Measurements from ENCODE around the gene METRN. TPM values are rescaled to one million over a fixed set of nuclear protein-coding genes. Genes with fewer than 3 reads are reported as not detected.

Gene METRN
- 30.9 and 33.3 TPM in 2 replicates for total RNA-seq

GRCh38 chr16:714558-715476 lies at the start of gene METRN:
Gene METRN, plus strand, starts transcription at chr16:715118. Its CDS starts 172 bp downstream, at chr16:715290.
- peak within 1 kb of the TSS; percentile 72 for H2AFZ ChIP-seq (ENCODE audit: low read length)

GRCh38 chr16:666572-666971 lies 48.3 kb upstream of the METRN start:
- H4K20me1 ChIP-seq (ENCODE audit: insufficient read depth, low read length), result peaks cover 20% of the 10 kb centered on the region
- no peak overlapping the region for H2AFZ ChIP-seq (ENCODE audit: low read length)
- no peaks in the 10 kb centered on the region for H3K27me3 ChIP-seq (ENCODE audit: insufficient read depth, low read length)
- peaks cover 35% of the 10 kb centered on the region for H3K79me2 ChIP-seq (ENCODE audit: insufficient read depth, low read length)
- no peak overlapping the region for H3K4me2 ChIP-seq (ENCODE audit: insufficient read depth, low read length)
- no peak overlapping the region for H3K4me3 ChIP-seq (ENCODE audit: insufficient read depth, low read length)
- H3K9me3 ChIP-seq (ENCODE audit: low read depth, low read length), result no peaks in the 10 kb centered on the region
- H3K27ac ChIP-seq (ENCODE audit: low read depth, low read length), result no peak overlapping the region
- peaks cover 10% of the 10 kb centered on the region for H3K4me1 ChIP-seq (ENCODE audit: insufficient read depth, low read length)
- H3K36me3 ChIP-seq (ENCODE audit: insufficient read depth, low read length), result peaks cover 20% of the 10 kb centered on the region
- TF ChIP-seq CTCF (IDR thresholded peaks at IDR 0.05; ENCODE audit: extremely low read depth, low read depth, low read length), result no peak
- DNase-seq (ENCODE audit: insufficient read length, low spot score, missing footprints), result no peak

More at GRCh38 chr16:714558-715476, at the start of gene METRN:
- no peak for TF ChIP-seq CTCF (IDR thresholded peaks at IDR 0.05; ENCODE audit: extremely low read depth, low read depth, low read length)
- Histone ChIP-seq H3K4me3 (ENCODE audit: insufficient read depth, low read length) (peak within 1 kb of the TSS; percentile 73), H3K4me1 (ENCODE audit: insufficient read depth, low read length) (peaks cover 16% of the 10 kb centered on the region), H3K79me2 (ENCODE audit: insufficient read depth, low read length) (peaks cover 6% of the 10 kb centered on the region), H3K9me3 (ENCODE audit: low read depth, low read length) (no peaks in the 10 kb centered on the region), H3K36me3 (ENCODE audit: insufficient read depth, low read length) (no peaks in the 10 kb centered on the region), H3K27me3 (ENCODE audit: insufficient read depth, low read length) (peaks cover 7% of the 10 kb centered on the region), H3K27ac (ENCODE audit: low read depth, low read length) (no peak within 1 kb of the TSS), H4K20me1 (ENCODE audit: insufficient read depth, low read length) (peaks cover 7% of the 10 kb centered on the region), H3K4me2 (ENCODE audit: insufficient read depth, low read length) (peak within 1 kb of the TSS; percentile 80)
- DNase-seq (ENCODE audit: insufficient read length, low spot score, missing footprints), result peak; percentile 100

GRCh38 chr16:667113-667779 lies 47.7 kb upstream of the METRN start:
- H4K20me1 ChIP-seq (ENCODE audit: insufficient read depth, low read length), result peaks cover 21% of the 10 kb centered on the region
- peaks cover 10% of the 10 kb centered on the region for H3K4me1 ChIP-seq (ENCODE audit: insufficient read depth, low read length)
- H3K4me2 ChIP-seq (ENCODE audit: insufficient read depth, low read length), result no peak overlapping the region
- H3K27ac ChIP-seq (ENCODE audit: low read depth, low read length), result peak overlapping the region; percentile 37
- H3K79me2 ChIP-seq (ENCODE audit: insufficient read depth, low read length), result peaks cover 35% of the 10 kb centered on the region
- no peak for DNase-seq (ENCODE audit: insufficient read length, low spot score, missing footprints)
- no peaks in the 10 kb centered on the region for H3K9me3 ChIP-seq (ENCODE audit: low read depth, low read length)
- H3K36me3 ChIP-seq (ENCODE audit: insufficient read depth, low read length), result peaks cover 24% of the 10 kb centered on the region
- peak overlapping the region; percentile 94 for H2AFZ ChIP-seq (ENCODE audit: low read length)
- no peaks in the 10 kb centered on the region for H3K27me3 ChIP-seq (ENCODE audit: insufficient read depth, low read length)
- H3K4me3 ChIP-seq (ENCODE audit: insufficient read depth, low read length), result peak overlapping the region; percentile 93
- TF ChIP-seq CTCF (IDR thresholded peaks at IDR 0.05; ENCODE audit: extremely low read depth, low read depth, low read length), result no peak

All from osteoblast (primary cell).